ENCODE data around the gene CRYAB. TPM values are rescaled to one million over a fixed set of nuclear protein-coding genes. Genes with fewer than 3 reads are reported as not detected.
"Not testable (repeated sequence)": the region's sequence is repeated elsewhere in the genome, so short reads cannot be mapped to it uniquely, and the experiment has no call there.

Gene CRYAB
- total RNA-seq, 3 donors from 2014 or later (not counting 1 experiment from before 2014, with no cell fraction given) = not detected

DNA sequence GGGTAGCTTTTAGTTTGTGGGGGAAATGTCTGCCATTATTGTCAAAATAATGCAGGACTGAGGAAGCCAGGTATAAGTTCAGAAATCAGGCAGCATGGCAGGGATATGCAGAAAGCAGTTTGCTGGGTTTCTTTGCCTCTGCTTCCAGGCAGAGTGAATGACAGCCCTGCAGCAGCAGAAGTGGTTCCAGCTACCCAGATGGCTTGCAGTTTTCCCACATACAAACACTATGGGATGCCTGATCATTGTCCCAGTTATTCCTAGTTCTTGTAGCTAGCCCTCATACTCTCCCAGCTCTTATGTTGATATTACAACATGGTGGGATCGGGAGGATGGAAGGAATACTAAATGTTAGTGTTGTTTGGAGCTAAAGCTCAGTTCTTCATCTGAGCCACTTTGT, 22.7 kb upstream of the CRYAB start:
- Mint-ChIP-seq H3K36me3 (no peaks in the 10 kb centered on the region), H3K27me3 (ENCODE audit: low read depth in 2 of 2) (peaks cover 0 to 3% of the 10 kb centered on the region in 2 donors), H3K27ac (no peak overlapping the region), H3K9me3 (no peaks in the 10 kb centered on the region), H3K4me1 (peaks cover 28 to 35% of the 10 kb centered on the region in 2 donors), H3K4me3 (no peak overlapping the region)
- ATAC-seq (no peak), DNase-seq (no peak)
- H3K9me3 ChIP-seq (ENCODE audit: control insufficient read depth, insufficient read depth, low read length) = no peaks in the 10 kb centered on the region
- no peak overlapping the region for H3K27ac ChIP-seq (ENCODE audit: low read length)
- H3K4me3 ChIP-seq (ENCODE audit: low read length) = no peak overlapping the region
- intact Hi-C loops (cut with micrococcal nuclease) = loop anchor here (5.0 kb wide), 1 partner anchor 348 kb away; no protein-coding TSS in a partner anchor
- no peaks in the 10 kb centered on the region for H3K27me3 ChIP-seq (ENCODE audit: control insufficient read depth, insufficient read depth, low read length)
- no peaks in the 10 kb centered on the region for H3K36me3 ChIP-seq (ENCODE audit: control insufficient read depth, insufficient read depth, low read length)
- TF ChIP-seq, protein P1, sequence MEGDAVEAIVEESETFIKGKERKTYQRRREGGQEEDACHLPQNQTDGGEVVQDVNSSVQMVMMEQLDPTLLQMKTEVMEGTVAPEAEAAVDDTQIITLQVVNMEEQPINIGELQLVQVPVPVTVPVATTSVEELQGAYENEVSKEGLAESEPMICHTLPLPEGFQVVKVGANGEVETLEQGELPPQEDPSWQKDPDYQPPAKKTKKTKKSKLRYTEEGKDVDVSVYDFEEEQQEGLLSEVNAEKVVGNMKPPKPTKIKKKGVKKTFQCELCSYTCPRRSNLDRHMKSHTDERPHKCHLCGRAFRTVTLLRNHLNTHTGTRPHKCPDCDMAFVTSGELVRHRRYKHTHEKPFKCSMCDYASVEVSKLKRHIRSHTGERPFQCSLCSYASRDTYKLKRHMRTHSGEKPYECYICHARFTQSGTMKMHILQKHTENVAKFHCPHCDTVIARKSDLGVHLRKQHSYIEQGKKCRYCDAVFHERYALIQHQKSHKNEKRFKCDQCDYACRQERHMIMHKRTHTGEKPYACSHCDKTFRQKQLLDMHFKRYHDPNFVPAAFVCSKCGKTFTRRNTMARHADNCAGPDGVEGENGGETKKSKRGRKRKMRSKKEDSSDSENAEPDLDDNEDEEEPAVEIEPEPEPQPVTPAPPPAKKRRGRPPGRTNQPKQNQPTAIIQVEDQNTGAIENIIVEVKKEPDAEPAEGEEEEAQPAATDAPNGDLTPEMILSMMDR (IDR thresholded peaks at IDR 0.05) = no peak
- H3K4me1 ChIP-seq (ENCODE audit: control insufficient read depth, insufficient read depth, low read length) = peaks cover 25% of the 10 kb centered on the region
- 100% methylated on average over 1 of the region's 1 CpG for WGBS (ENCODE audit: insufficient coverage)

- Mint-ChIP-seq H3K4me1 (peaks cover 24 to 31% of the 10 kb centered on the region in 2 donors), H3K27me3 (ENCODE audit: low read depth in 2 of 2) (peaks cover 0 to 3% of the 10 kb centered on the region in 2 donors), H3K27ac (no peak overlapping the region), H3K4me3 (no peak overlapping the region), H3K9me3 (no peaks in the 10 kb centered on the region), H3K36me3 (no peaks in the 10 kb centered on the region)
- Histone ChIP-seq H3K4me3 (ENCODE audit: low read length) (no peak overlapping the region), H3K9me3 (ENCODE audit: control insufficient read depth, insufficient read depth, low read length) (no peaks in the 10 kb centered on the region), H3K27ac (ENCODE audit: low read length) (no peak overlapping the region), H3K4me1 (ENCODE audit: control insufficient read depth, insufficient read depth, low read length) (peaks cover 25% of the 10 kb centered on the region), H3K36me3 (ENCODE audit: control insufficient read depth, insufficient read depth, low read length) (no peaks in the 10 kb centered on the region), H3K27me3 (ENCODE audit: control insufficient read depth, insufficient read depth, low read length) (no peaks in the 10 kb centered on the region)
- no peak for ATAC-seq
- intact Hi-C loops (cut with micrococcal nuclease) = loop anchor here (5.0 kb wide), 1 partner anchor 348 kb away; no protein-coding TSS in a partner anchor
- TF ChIP-seq, protein P1 (IDR thresholded peaks at IDR 0.05) = no peak
- no CpG with 5 or more reads among the region's 1 CpG for WGBS (ENCODE audit: insufficient coverage)
- DNase-seq = no peak
Measured at GRCh38 chr11:111933872-111934271, 22.3 kb upstream of the CRYAB start.

DNA sequence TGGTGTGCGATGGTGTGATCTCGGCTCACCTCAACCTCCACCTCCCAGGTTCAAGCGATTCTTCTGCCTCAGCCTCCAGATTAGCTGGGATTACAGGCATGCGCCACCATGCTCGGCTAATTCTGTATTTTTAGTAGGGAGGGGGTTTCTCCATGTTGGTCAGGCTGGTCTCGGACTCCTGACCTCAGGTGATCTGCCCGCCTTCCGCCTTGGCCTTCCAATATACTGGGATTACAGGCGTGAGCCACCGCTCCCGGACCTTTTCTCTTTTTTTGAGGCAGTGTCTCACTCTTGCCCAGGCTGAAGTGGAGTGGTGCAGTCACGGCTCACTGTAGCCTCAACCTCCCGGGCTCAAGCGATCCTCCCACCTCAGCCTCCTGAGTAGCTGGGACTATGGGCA, 21.6 kb upstream of the CRYAB start:
- not testable (repeated sequence) for H3K27ac Mint-ChIP-seq; H3K36me3 Mint-ChIP-seq; ATAC-seq; H3K4me3 Mint-ChIP-seq; H3K9me3 ChIP-seq (ENCODE audit: control insufficient read depth, insufficient read depth, low read length); H3K36me3 ChIP-seq (ENCODE audit: control insufficient read depth, insufficient read depth, low read length); H3K27me3 Mint-ChIP-seq (ENCODE audit: low read depth in 2 of 2); H3K27me3 ChIP-seq (ENCODE audit: control insufficient read depth, insufficient read depth, low read length); DNase-seq; H3K9me3 Mint-ChIP-seq; H3K27ac ChIP-seq (ENCODE audit: low read length); H3K4me3 ChIP-seq (ENCODE audit: low read length)
- peaks cover 19% of the 10 kb centered on the region for H3K4me1 ChIP-seq (ENCODE audit: control insufficient read depth, insufficient read depth, low read length)
- H3K4me1 Mint-ChIP-seq = peaks cover 17 to 25% of the 10 kb centered on the region in 2 donors
- 95% methylated on average over 14 of the region's 14 CpGs for WGBS (ENCODE audit: insufficient coverage)
- intact Hi-C loops (cut with micrococcal nuclease) = loop anchor here (5.0 kb wide), 1 partner anchor 349 kb away; no protein-coding TSS in a partner anchor

DNA sequence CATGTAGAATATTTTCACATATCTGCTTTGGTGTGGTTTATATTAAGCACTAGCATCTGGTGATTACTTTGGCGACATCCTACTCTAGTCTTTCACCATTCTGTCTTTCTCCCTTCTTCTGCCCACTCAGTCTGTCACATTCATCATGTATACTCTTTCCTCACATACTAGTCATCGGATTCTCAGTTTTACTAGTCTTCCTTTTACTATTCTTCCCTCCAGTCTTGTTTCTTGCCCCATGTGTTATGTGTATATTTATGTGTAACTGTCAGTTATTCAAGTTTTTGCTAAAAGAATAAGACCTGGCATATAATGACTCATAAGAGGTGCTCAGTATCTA, 21.0 kb upstream of the CRYAB start:
- intact Hi-C loops (cut with micrococcal nuclease) = loop anchor here (5.0 kb wide), 1 partner anchor 350 kb away; no protein-coding TSS in a partner anchor
- H3K36me3 ChIP-seq (ENCODE audit: control insufficient read depth, insufficient read depth, low read length) = no peaks in the 10 kb centered on the region
- H3K4me3 ChIP-seq (ENCODE audit: low read length) = no peak overlapping the region
- no peak overlapping the region for H3K4me3 Mint-ChIP-seq
- no peaks in the 10 kb centered on the region for H3K9me3 Mint-ChIP-seq
- DNase-seq (no peak), ATAC-seq (no peak)
- 50% methylated on average over 2 of the region's 2 CpGs for WGBS (ENCODE audit: insufficient coverage)
- peaks cover 15 to 25% of the 10 kb centered on the region in 2 donors for H3K4me1 Mint-ChIP-seq
- H3K27ac Mint-ChIP-seq = no peak overlapping the region
- no peaks in the 10 kb centered on the region for H3K27me3 ChIP-seq (ENCODE audit: control insufficient read depth, insufficient read depth, low read length)
- no peak overlapping the region for H3K27ac ChIP-seq (ENCODE audit: low read length)
- no peaks in the 10 kb centered on the region for H3K36me3 Mint-ChIP-seq
- peaks cover 15% of the 10 kb centered on the region for H3K4me1 ChIP-seq (ENCODE audit: control insufficient read depth, insufficient read depth, low read length)
- TF ChIP-seq, protein P1 (IDR thresholded peaks at IDR 0.05) = no peak
- H3K9me3 ChIP-seq (ENCODE audit: control insufficient read depth, insufficient read depth, low read length) = no peaks in the 10 kb centered on the region
- peaks cover 0 to 3% of the 10 kb centered on the region in 2 donors for H3K27me3 Mint-ChIP-seq (ENCODE audit: low read depth in 2 of 2)

All from natural killer cell (primary cell).